ENCODE data around the gene GALNT15. TPM values are rescaled to one million over a fixed set of nuclear protein-coding genes. Genes with fewer than 3 reads are reported as not detected.

Gene GALNT15
- total RNA-seq, 1 donor from 2014 or later: 10.3 TPM

GRCh38 chr3:16187213-16187790 lies 12.8 kb downstream of the GALNT15 start:
- peaks cover 3% of the 10 kb centered on the region for H3K4me1 ChIP-seq
- no peaks in the 10 kb centered on the region for H3K36me3 ChIP-seq
- TF ChIP-seq CTCF (IDR thresholded peaks at IDR 0.05): no peak
- no peaks in the 10 kb centered on the region for H3K9me3 ChIP-seq
- no peak overlapping the region for H3K27ac ChIP-seq
- DNase-seq (no peak), ATAC-seq (no peak)
- H3K4me3 ChIP-seq: no peak overlapping the region
- no peaks in the 10 kb centered on the region for H3K27me3 ChIP-seq
- intact Hi-C loops (cut with DNase I): no loop called here

GRCh38 chr3:16188071-16188470 lies 13.6 kb downstream of the GALNT15 start:
- no peak overlapping the region for H3K4me3 ChIP-seq
- DNase-seq (no peak), ATAC-seq (no peak)
- intact Hi-C loops (cut with DNase I): no loop called here
- no peaks in the 10 kb centered on the region for H3K27me3 ChIP-seq
- no peak for TF ChIP-seq CTCF (IDR thresholded peaks at IDR 0.05)
- no peak overlapping the region for H3K27ac ChIP-seq
- no peaks in the 10 kb centered on the region for H3K36me3 ChIP-seq
- H3K9me3 ChIP-seq: no peaks in the 10 kb centered on the region
- peaks cover 2% of the 10 kb centered on the region for H3K4me1 ChIP-seq

GRCh38 chr3:16189201-16189600 lies 14.7 kb downstream of the GALNT15 start:
- intact Hi-C loops (cut with DNase I): no loop called here
- TF ChIP-seq CTCF (IDR thresholded peaks at IDR 0.05): no peak
- ATAC-seq (no peak), DNase-seq (no peak)
- no peak overlapping the region for H3K4me3 ChIP-seq
- H3K9me3 ChIP-seq: no peaks in the 10 kb centered on the region
- H3K27me3 ChIP-seq: no peaks in the 10 kb centered on the region
- no peaks in the 10 kb centered on the region for H3K4me1 ChIP-seq
- no peaks in the 10 kb centered on the region for H3K36me3 ChIP-seq
- H3K27ac ChIP-seq: no peak overlapping the region

GRCh38 chr3:16190704-16191103 lies 16.2 kb downstream of the GALNT15 start:
- DNase-seq (no peak), ATAC-seq (no peak)
- H3K27ac ChIP-seq: no peak overlapping the region
- H3K4me1 ChIP-seq: no peaks in the 10 kb centered on the region
- H3K36me3 ChIP-seq: no peaks in the 10 kb centered on the region
- no peaks in the 10 kb centered on the region for H3K27me3 ChIP-seq
- no peaks in the 10 kb centered on the region for H3K9me3 ChIP-seq
- no peak for TF ChIP-seq CTCF (IDR thresholded peaks at IDR 0.05)
- intact Hi-C loops (cut with DNase I): no loop called here
- H3K4me3 ChIP-seq: no peak overlapping the region

GRCh38 chr3:16191591-16191990 lies 17.1 kb downstream of the GALNT15 start:
- no peaks in the 10 kb centered on the region for H3K4me1 ChIP-seq
- no peak for ATAC-seq
- H3K9me3 ChIP-seq: no peaks in the 10 kb centered on the region
- DNase-seq: no peak
- no peak for TF ChIP-seq CTCF (IDR thresholded peaks at IDR 0.05)
- H3K27me3 ChIP-seq: no peaks in the 10 kb centered on the region
- no peaks in the 10 kb centered on the region for H3K36me3 ChIP-seq
- intact Hi-C loops (cut with DNase I): no loop called here
- no peak overlapping the region for H3K27ac ChIP-seq
- no peak overlapping the region for H3K4me3 ChIP-seq
